Activated naive CD4-positive, alpha-beta T cell treated with Interleukin-2 at 50 U/mL for 16 hours (primary cell): ENCODE measurements around the gene DDOST.
"Not testable (repeated sequence)": the region's sequence is repeated elsewhere in the genome, so short reads cannot be mapped to it uniquely, and the experiment has no call there.

ENCODE experiments used
- DNase-seq: peaks from one replicate; pipeline ENCODE4 v3.0.0-alpha.2; 2020

Gene DDOST

GRCh38 chr1:20619999-20620398, 41.2 kb downstream of the DDOST start:
- DNase-seq = no peak

GRCh38 chr1:20618550-20618949, 42.6 kb downstream of the DDOST start:
- DNase-seq = no peak

- no peak for DNase-seq
These were observed 44.2 kb downstream of the DDOST start for GRCh38 chr1:20616847-20617487.

- DNase-seq = no peak
These were observed 45.0 kb downstream of the DDOST start for GRCh38 chr1:20615946-20616846.

- no peak for DNase-seq
These were observed 47.0 kb downstream of the DDOST start for GRCh38 chr1:20614131-20614579.

- DNase-seq = no peak
These were observed 48.9 kb downstream of the DDOST start for GRCh38 chr1:20612221-20612746.

- no peak for DNase-seq
These were observed 49.5 kb downstream of the DDOST start for GRCh38 chr1:20611652-20612051.

GRCh38 chr1:20610970-20611369, 50.2 kb downstream of the DDOST start:
- DNase-seq = no peak

GRCh38 chr1:20609541-20609940, 51.6 kb downstream of the DDOST start:
- no peak for DNase-seq

GRCh38 chr1:20606801-20607570, 54.2 kb downstream of the DDOST start:
- not testable (repeated sequence) for DNase-seq

GRCh38 chr1:20604678-20605077, 56.5 kb downstream of the DDOST start:
- no peak for DNase-seq

- no peak for DNase-seq
These were observed 57.4 kb downstream of the DDOST start for GRCh38 chr1:20603504-20604464.

GRCh38 chr1:20602851-20603450, 58.2 kb downstream of the DDOST start:
- no peak for DNase-seq
